Measurements from ENCODE around the gene ASTN2.

The ASTN2 gene

GRCh38 chr9:117014061-117014460 lies 400.8 kb downstream of the ASTN2 start:
- DNase-seq (ENCODE audit: low read depth, low spot score): no peak

GRCh38 chr9:117013440-117013995 lies 401.3 kb downstream of the ASTN2 start:
- DNase-seq (ENCODE audit: low read depth, low spot score): no peak

- no peak for DNase-seq (ENCODE audit: low read depth, low spot score)
Measured at GRCh38 chr9:117010061-117010460, 404.8 kb downstream of the ASTN2 start.

GRCh38 chr9:117008876-117009275 lies 406.0 kb downstream of the ASTN2 start:
- no peak for DNase-seq (ENCODE audit: low read depth, low spot score)

- DNase-seq (ENCODE audit: low read depth, low spot score): no peak
Measured at GRCh38 chr9:117008461-117008860, 406.4 kb downstream of the ASTN2 start.

- DNase-seq (ENCODE audit: low read depth, low spot score): no peak
Measured at GRCh38 chr9:117002686-117003085, 412.2 kb downstream of the ASTN2 start.

- no peak for DNase-seq (ENCODE audit: low read depth, low spot score)
Measured at GRCh38 chr9:117000834-117001233, 414.0 kb downstream of the ASTN2 start.

GRCh38 chr9:117000196-117000723 lies 414.6 kb downstream of the ASTN2 start:
- DNase-seq (ENCODE audit: low read depth, low spot score): no peak

- peak; percentile 67 for DNase-seq (ENCODE audit: low read depth, low spot score)
Measured at GRCh38 chr9:116998305-116998704, 416.6 kb downstream of the ASTN2 start.

GRCh38 chr9:116992865-116993264 lies 422.0 kb downstream of the ASTN2 start:
- no peak for DNase-seq (ENCODE audit: low read depth, low spot score)

- DNase-seq (ENCODE audit: low read depth, low spot score): no peak
Measured at GRCh38 chr9:116991051-116991450, 423.8 kb downstream of the ASTN2 start.

GRCh38 chr9:116990592-116990991 lies 424.3 kb downstream of the ASTN2 start:
- no peak for DNase-seq (ENCODE audit: low read depth, low spot score)

- DNase-seq (ENCODE audit: low read depth, low spot score): no peak
Measured at GRCh38 chr9:116987721-116988485, 427.0 kb downstream of the ASTN2 start.

GRCh38 chr9:116986015-116986414 lies 428.8 kb downstream of the ASTN2 start:
- DNase-seq (ENCODE audit: low read depth, low spot score): no peak

GRCh38 chr9:116985596-116985995 lies 429.3 kb downstream of the ASTN2 start:
- DNase-seq (ENCODE audit: low read depth, low spot score): no peak

- no peak for DNase-seq (ENCODE audit: low read depth, low spot score)
Measured at GRCh38 chr9:116984111-116984510, 430.7 kb downstream of the ASTN2 start.

GRCh38 chr9:116980582-116981120 lies 434.2 kb downstream of the ASTN2 start:
- DNase-seq (ENCODE audit: low read depth, low spot score): no peak

GRCh38 chr9:116979456-116979855 lies 435.4 kb downstream of the ASTN2 start:
- DNase-seq (ENCODE audit: low read depth, low spot score): no peak

- no peak for DNase-seq (ENCODE audit: low read depth, low spot score)
Measured at GRCh38 chr9:116978155-116978554, 436.7 kb downstream of the ASTN2 start.

GRCh38 chr9:116975126-116975525 lies 439.7 kb downstream of the ASTN2 start:
- no peak for DNase-seq (ENCODE audit: low read depth, low spot score)

- DNase-seq (ENCODE audit: low read depth, low spot score): no peak
Measured at GRCh38 chr9:116966199-116966598, 448.7 kb downstream of the ASTN2 start.

GRCh38 chr9:116964258-116964657 lies 450.6 kb downstream of the ASTN2 start:
- DNase-seq (ENCODE audit: low read depth, low spot score): no peak

- peak; percentile 42 for DNase-seq (ENCODE audit: low read depth, low spot score)
Measured at GRCh38 chr9:116959809-116960208, 455.0 kb downstream of the ASTN2 start.

Measured in astrocyte of the hippocampus (primary cell).